Hepatic stellate cell (primary cell): ENCODE data around the gene RABGAP1L.

Experiments
- DNase-seq: peaks from one replicate; pipeline ENCODE4 v3.0.0; 2011; ENCODE audit warnings: low spot score

The RABGAP1L gene

GRCh38 chr1:174713796-174714195, 554.5 kb downstream of the RABGAP1L start:
- DNase-seq, result no peak

- DNase-seq, result no peak
These were observed 559.9 kb downstream of the RABGAP1L start for GRCh38 chr1:174719194-174719593.

- DNase-seq, result no peak
These were observed 561.3 kb downstream of the RABGAP1L start for GRCh38 chr1:174720618-174721017.

DNA sequence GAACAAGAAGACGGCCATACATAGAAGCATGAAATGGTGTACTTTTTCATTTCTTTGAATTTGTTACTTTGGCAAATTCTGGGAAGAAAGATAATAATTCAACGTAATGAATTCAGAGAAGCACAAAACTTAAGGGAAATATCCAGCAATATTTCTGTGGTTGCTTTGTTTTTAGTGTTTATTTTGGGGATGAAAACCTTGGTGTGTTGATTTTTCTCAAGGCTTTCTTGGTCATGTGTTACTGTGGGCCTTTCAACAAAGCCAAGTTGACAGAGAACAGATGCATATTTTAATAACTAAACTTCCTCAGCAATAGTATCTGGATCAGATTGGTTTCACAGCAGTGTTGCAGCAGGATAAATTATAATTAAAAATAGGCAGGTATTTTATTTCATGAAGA, 561.9 kb downstream of the RABGAP1L start:
- DNase-seq, result no peak

- no peak for DNase-seq
These were observed 564.5 kb downstream of the RABGAP1L start for GRCh38 chr1:174723816-174724215.

DNA sequence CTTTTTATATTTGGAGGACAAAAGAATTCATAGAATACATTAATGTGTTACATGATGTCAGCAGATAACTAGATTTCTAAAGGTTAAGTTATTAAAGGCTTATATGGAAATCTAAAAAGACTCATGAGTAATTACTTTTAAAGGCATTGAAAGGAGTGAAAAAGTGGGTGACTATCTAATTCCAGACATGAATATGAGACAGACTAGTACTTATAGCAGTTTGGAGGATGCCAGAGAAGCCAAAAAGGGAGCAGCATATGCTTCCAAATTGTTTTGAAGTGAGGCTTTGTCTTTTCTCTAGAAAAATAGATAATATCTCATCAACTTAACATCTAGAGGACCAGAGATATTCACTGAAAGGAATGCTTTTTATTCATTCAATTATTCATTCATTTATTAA, 564.9 kb downstream of the RABGAP1L start:
- DNase-seq, result no peak

DNA sequence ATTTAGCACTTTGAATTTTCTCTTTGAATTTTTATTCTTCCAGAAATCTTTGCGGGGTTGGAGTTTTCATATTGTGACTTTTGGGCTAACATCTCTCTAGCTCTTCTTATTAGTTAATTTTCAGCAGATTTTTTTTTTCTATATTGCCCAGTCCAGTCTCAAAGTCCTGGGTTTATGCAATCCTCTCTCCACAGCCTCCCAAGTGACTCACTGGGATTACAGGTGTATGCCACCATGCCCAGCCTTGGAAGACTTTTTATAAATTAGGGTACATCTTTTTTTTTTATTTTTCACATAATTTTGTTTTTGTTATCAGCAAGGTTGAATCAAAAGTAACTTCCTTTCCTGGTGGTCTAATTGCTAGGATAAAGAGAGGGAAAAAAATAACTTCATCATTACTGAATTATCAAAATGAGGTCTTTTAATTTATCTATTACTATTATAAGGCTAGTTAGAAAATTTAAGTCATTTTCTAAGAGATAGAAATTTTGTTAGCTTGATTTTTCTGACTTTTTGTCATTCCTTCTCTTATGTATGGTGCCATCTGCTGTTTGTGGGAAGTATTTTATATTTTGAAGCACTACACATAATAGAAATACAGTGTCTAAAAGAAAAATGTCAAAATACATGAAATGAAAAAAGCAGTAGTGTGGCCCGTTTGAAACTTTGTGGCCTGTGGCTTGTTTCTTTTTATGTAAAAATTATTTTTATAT, 567.0 kb downstream of the RABGAP1L start:
- peak; percentile 9 for DNase-seq

- DNase-seq, result no peak
These were observed 567.7 kb downstream of the RABGAP1L start for GRCh38 chr1:174726880-174727585.

DNA sequence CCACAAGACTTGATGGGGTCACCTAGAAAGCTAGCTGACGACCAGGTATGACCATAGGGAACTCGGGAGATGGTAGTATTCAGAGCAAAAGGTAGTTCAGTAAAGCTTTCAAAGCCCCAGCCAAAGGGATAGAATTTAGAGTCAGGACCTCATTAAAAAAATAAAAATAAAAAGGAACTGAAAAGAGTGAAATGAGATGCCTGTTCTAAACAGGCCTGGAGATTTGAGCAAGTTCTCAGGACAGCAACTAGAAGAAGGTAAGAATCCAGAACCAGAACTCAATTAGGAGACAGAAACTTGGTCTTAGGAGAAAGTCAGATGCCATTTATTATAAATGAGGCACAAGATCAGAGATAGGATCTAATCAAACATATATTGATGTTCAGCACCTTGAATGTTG, 575.0 kb downstream of the RABGAP1L start:
- DNase-seq, result no peak

DNA sequence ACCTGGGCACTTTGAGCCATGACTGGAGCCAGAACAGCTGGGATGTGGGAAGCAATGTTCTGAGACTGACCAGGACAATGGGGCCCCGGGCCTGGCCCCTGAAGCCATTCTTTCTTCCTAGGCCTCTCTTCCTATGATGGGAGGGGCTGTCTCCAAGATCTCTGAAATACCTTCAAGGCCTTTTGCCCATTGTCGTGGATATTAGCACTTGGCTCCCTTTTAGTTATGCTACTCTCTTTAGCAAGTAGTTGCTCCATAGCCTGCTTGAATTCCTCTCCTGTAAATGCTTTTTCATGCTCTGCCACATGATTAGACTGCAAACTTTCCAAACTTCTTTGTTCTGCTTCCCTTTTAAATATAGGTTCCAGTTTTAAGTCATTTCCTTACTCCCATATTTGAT, 577.5 kb downstream of the RABGAP1L start:
- DNase-seq, result no peak

GRCh38 chr1:174740249-174740968, 581.1 kb downstream of the RABGAP1L start:
- DNase-seq, result peak; percentile 4

- no peak for DNase-seq
These were observed 583.7 kb downstream of the RABGAP1L start for GRCh38 chr1:174742805-174743653.

DNA sequence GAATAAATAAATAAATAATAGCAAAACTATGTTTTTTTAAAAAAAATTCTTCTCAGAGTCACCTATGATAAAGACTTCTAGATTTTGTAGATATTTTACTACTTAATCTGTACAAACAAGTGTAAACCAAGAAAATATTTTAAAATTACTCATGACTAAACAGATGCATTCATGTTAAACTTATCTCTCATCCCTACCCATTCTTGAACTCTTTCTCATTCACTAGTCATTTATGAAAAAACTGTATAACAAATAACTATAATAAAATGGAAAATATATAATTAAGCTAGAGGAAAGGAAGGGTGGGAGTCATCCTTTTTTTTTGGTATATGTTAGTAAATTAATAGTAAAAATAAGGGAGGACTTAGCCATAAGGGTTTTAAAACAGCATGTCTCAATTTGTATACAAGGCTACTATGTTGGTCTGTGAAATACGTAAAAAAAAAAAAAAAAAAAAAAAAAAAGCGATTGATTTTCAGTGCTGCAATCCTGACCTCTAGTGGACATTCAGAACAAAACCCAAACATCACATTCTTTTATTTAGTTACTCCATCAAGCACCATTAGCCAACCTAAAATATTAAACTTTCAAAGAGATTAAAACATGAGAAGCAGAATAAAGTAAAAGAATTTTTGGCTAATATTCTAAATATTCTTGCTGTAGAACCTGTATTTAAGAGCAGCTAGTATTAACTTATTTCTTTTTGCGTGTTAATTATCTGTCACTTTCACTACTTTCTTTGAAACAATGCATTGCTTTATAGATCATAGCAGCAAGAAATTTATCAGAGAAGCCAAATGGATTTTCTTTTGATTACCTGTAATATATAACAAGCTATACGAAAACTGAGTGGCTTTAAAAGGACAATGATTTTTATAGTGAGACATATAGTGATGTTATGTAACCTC, 584.6 kb downstream of the RABGAP1L start:
- peak; percentile 7 for DNase-seq

- DNase-seq, result no peak
These were observed 585.6 kb downstream of the RABGAP1L start for GRCh38 chr1:174744886-174745285.

GRCh38 chr1:174746024-174746808, 586.9 kb downstream of the RABGAP1L start:
- no peak for DNase-seq

DNA sequence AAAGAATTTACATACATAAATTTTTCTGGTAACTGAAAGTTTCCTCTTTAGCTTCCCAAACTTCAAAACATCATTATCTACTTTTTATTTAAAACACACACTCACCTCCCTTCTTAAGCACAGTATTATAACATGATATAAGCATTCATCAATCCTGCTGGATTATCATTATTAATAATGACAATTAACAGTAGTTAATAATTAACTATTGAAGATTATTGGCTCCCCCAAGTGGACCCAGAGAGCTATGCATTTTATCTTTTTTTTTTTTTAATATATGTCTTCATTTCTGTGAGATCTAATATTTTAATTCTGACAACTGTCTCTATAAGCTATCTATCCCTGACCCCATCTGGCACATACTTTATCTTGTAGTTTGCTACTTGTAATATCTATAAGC, 588.3 kb downstream of the RABGAP1L start:
- DNase-seq, result no peak

DNA sequence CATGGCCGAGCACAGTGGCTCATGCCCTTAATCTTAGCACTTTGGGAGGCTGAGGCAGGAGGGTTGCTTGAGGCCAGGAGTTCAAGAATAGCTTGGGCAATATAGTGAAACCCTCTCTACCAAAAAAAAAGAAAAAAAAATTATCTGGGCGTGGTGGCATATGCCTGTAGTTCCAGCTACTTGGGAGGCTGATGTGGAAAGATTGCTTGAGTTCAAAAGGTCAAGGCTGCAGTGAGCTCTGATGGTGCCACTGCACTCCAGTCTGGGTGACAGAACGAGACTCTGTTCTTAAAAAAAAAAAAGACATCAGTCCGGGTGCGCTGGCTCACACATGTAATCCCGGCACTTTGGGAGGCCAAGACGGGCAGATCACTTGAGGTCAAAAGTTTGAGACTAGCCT, 589.3 kb downstream of the RABGAP1L start:
- no peak for DNase-seq

DNA sequence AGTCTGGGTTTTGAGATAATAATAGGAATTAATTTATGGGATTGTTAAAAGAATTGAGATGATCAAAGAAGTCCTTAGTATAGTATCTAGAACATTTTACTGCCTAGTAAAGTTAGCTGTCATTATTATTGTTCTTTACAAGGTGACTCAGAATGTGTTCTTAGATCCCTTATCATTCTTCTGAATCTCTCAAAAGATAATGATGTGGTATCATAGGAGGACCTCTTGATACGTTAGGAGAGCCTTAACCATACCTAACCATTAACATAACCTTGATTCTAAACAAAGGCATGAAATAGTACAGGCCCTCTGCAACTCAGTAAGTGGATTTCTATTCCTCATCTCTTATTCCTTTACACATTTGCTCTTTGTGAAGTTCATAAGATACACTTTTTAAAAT, 593.8 kb downstream of the RABGAP1L start:
- DNase-seq, result no peak

DNA sequence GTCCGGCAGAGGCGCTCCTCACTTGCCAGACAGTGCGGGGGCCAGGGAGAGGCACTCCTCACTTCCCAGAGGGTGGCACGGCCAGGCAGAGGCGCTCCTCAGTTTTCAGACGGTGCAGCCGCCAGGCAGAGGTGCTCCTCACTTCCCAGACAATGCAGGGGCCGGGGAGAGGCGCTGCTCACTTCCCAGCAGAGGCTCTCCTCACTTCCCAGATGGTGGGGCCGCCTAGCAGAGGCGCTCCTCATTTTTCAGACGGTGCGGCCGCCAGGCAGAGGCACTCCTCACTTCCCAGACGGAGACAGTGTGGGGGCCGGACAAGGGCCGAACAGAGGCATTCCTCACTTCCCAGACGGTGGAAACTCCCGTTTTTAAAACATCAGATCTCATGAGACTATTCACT, 602.0 kb downstream of the RABGAP1L start:
- DNase-seq, result no peak

DNA sequence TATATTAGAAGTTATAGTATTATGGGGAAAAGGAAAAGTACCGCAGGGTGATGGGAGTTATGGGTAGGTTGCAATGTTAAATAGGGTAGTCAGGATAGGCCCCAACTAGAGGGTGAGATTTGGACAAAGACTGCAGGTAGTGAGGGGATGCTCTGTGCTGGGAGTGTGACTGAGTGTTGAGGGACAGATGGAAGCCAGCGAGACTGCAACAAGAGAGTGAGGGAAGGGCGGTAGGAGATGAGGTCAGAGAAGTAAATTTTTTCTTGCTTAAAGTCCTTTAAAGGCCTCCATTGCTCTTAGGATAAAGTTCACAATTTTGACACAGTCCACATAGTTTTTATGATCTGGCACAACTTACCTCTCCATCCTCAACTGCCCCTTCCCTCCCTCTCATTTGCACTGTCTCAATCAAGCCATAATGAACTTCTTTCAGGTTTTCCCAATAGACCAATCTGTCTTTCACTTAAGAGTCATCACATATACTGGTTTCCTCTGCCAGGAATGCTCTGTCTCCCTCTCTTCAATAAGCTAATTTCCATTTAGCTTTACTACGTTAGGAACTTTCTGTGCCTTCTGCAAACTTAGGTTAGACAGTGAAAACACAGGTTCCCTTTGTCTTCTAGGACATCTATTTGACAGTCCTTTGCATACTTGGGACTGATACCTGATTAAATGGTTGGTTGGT, 602.7 kb downstream of the RABGAP1L start:
- DNase-seq, result no peak
